GM11168 (cell line): ENCODE measurements around the gene CFDP1.

Experiments
- in situ Hi-C: fragments of 300-500 bp; cut with MboI; formaldehyde crosslinking; loops from one replicate; pipeline ENCODE4 v1.12.0; 2022; ENCODE audit warnings: low sequenced_read_pairs; ENCODE audit not compliant: unreplicated experiment

Gene CFDP1

DNA sequence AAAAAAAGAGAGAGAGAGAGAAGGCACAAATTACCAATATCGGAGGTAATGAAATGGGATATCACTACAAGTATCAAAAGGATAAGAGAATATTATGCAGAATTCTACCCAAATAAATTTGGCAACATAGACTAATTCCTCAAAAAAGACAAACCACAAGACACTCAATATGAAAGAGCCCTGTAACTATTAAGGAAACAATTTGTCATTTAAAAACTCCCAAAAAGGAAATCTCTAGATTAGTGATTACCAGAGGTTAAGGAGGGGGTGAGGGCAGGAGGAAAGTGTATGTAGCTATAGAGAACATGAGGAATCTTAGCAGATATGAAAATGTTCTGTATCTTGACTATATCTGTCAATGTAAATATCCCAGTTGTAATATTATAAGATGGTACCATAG, 54.0 kb downstream of the CFDP1 start:
- in situ Hi-C loops = no loop called here

DNA sequence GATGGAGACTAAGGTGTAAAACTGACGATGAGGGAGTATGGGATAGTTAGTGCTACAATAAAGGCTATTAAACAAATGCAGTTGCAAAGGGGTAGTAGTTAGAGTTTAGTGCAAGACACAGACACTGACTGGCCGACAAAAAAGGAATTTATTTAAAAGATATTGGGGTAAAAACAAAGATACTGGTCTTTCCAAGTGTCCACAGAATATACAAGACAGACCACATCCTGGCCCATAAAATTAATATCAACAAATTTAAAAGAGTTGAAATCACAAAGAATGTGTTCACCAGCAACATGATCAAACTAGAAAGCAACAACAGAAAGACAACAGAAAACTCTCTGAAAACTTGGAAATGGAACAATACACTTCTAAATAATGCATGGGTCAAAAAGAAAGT, 54.7 kb downstream of the CFDP1 start:
- in situ Hi-C loops = no loop called here

DNA sequence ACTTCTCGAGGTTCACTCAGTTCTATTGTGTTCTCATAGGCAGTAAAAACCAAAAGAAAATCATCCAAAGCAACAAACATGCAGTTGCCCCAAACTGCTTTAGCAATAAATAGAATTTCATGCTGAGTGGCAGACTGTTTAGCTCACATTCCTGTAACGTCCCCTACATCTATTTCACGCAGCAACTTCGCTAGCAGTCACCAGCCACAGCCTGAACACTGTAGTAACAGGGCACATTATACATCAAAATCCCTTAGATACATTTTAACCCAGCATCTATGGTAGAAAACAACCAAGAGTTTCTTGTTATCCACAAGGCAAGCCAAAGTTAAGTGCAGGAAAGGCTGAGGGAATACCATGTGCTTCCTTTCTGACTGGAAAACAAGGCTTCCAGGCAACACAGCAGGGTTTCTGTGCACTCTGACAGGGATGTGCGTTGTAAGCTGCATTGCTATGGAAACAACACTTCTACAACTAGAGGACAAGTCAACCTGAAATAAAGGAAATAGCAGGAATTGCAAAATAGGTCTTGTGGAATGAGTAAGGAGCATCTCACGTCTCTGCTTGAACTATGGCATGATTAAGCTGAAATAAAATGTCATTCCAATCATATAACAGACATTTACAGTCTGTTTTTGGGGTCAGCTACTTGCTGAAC, 55.4 kb downstream of the CFDP1 start:
- in situ Hi-C loops = no loop called here

DNA sequence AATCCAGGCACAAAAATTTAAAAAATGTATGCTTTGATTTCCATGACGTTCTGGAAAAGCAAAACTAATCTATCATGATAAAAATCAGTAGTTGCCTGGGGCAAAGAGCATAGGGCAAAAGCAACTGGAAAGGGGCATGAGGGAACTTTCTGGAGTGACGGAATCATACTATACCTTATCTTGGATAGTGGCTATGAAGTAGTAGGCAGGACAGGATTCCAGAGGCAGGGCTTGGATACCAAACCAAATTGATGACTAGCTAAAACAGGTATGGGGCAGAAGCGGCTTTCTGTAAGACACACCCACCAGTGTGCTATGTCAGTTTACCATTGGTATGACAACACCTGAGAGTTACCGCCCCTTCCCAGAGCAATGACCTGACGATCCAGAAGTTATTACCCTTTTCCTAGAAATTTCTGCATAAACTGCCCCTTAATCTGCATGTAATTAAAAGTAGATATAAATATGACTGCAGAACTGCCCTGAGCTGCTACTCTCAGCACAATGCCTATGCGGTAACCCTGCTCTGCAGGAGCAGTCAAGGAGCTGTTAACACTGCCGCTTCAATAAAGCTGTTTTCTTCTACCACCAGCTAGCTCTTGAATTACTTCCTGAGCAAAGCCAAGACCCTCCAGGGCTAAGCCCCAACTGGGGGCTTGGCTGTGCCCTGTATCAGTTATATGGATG, 56.7 kb downstream of the CFDP1 start:
- in situ Hi-C loops = no loop called here

DNA sequence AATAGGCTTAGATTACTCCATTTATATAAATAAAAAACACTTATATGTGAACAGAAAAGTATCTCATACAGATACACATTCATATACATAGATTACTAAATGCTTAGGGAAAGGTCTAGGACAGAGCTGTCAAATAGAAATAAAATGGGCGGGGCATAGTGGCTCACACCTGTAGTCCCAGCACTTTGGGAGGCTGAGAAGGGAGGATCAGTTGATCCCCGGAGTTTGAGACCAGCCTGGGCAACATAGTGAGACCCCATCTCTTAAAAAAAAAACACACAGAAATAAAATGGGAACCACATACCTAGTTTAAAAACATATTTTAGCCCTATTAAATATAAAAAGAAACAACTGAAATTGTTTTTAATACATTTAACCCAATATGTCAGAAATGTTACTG, 58.9 kb downstream of the CFDP1 start:
- in situ Hi-C loops = no loop called here

DNA sequence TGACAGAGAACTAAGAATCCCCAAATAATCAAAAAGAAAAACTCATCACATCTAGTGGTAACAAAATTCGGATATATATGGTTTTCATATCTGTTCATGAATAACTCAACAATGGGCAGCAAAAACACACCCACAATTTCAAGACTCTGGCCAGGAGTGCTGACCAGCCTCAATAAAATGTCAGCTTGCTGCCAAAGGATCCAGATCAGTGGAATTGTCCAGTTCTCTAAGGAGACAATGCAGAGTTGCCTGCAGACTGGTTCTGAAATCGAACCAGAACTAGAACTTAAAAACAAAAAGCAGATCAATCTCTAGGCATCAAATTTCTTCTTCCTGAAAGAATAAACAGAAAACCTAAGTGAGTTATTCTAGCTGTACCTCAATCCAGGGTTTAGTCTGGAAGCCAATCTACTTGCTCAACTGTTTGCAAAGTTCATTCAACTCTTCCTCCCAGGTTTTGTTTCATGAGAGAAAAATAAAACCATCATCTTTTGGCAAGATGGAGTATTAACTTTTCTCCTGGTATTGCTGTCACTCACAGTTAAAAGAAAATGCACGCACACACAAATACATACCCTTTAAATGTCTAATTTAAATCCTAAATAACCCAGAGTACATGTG, 61.0 kb downstream of the CFDP1 start:
- in situ Hi-C loops = no loop called here

DNA sequence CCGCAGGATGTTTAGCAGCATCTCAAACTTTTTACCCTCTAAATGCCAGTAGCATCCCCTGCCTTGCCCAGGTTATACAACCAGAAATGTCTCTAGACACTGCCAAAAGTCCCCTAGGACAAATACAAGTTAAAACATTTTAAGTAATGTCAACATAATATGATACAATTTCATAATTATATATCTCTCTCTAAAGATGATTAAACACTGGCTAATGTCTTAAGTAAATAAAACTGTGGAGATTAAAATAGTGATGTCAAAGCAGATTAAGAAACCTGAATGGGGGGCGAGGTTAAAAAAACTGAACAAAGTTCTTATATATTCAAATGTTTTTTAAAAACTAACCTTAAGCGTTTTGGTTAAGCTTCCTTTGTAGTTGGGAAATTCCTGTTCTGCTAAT, 62.1 kb downstream of the CFDP1 start:
- in situ Hi-C loops = no loop called here

DNA sequence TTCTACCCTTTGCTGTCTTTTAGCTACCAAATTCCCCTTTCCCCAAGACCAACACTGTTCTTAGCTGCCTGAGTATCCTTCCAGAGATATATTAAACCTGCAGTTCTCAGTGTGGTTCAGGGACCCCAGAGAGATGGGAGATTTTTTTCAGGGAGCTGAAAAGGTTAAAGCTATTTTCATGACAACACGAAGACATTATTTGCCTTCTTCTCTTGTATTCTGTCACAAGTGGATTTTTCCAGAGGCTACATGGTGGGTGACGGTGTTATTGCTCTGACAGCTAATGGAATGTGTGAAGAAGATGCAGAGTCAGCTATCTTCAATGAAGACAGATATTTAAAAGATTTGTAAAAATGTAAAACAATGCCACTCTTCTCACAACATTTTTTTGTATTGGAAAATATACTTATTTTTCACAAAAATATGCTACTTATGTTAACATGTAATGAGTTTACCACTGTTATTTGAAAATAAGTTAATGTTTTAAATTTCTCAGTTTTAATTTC, 69.0 kb downstream of the CFDP1 start:
- in situ Hi-C loops = no loop called here

DNA sequence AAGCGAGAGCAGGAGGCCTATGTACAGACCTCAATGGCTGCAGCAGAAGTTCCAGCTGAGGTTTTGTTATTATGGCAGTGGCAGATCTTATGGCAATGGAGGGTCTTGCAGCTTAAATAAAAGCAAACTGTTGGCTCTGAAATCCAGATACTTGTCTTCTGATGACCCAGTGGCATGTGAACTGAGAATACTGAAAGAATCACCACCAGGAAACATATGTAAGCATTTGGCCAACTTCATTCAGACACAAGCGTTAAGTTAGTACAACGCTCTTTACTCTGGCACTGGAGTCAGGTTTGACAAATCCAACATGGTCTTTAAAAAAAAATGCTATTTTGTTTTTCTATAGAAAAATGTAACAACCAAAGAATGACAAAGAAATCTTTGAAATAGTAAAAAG, 70.5 kb downstream of the CFDP1 start:
- in situ Hi-C loops = no loop called here

DNA sequence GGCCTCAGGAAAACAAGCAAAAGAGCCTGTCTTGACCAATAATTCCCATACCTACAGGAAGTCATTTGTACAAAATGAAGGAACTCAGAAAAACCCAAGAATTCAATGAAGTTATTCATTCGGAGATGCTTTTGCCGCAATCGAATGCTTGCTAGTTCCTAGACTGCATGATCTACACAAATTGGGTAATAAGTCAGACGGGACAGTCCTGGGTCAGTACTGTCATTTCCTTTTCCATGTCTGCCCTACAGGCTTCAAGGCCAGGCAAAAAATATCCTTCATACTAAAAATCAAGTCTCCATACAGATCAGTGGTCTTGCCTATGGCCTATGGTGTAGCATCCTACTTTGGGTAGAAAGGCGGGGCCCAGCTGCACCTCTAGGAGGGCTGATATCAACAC, 71.4 kb downstream of the CFDP1 start:
- in situ Hi-C loops = no loop called here

DNA sequence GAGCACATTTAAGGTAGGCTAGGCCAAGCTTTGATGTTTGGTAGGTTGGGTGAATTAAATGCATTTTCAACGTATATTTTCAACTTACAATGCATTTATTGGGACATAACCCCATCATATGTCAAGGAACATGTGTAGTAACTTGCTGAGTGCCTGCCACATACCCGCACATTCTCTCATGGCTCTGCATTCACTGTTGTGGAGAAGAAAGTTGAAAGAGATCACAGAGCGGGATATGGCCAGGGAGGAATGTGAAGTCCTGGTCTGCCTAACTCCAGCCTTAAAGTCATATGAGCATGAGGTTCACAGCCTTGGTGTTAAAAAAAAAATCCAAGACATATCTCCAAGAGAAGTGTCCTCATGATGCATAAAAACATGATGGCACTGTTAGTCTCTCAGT, 79.1 kb downstream of the CFDP1 start:
- in situ Hi-C loops = no loop called here

DNA sequence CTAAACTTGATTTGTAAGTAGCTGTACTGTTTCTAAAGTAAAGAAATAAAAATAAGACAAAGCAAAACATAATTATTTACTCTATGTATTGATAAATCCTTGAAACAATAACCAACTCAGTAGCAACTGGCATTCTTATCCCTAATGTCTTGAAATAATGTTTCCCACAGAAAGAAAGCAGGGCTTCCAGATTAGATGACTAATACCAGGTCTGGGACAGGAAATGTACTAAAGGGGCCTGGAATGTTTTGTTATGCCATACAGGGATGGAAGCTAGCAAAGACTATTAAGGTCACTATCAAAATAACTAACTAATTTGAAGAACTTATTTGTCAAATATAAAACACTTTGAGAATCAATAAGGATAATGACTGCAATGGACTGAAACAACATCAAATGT, 82.1 kb downstream of the CFDP1 start:
- in situ Hi-C loops = no loop called here

DNA sequence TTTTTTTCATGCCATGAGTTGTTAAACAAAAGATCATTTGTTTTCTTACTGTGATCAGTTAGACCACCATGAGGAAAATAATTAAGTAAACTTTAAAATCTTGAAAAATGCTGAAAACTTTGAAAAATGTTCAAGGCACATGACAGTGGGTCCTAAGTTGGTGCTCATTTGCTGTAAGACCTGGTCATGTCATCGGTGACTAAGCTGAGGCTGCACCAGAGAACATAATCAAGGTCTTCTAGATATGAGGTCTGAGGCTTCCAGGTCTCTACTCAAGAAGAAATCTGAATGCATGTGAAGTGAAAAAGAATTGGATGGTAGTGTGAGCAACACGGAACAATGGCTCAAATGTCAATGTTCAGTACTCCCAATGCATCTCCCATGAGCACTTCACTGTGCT, 87.6 kb downstream of the CFDP1 start:
- in situ Hi-C loops = no loop called here

DNA sequence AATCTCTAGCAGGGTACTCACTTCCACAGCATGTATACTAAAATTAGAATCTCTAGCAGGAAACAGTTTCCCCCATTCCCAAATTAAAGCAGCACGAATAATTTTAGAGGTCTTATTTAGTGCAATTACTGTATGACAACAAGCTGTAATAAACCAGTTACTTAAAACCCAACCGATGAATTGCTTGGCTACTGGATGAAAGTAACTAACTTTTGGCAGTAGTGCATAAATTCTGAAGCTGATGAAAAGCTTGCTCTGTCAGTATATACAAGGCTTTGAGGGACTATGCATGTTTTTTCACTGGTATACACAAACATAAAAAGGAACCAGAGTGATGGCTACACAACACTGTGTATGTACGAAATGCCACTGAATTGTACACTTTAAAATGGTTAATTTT, 89.4 kb downstream of the CFDP1 start:
- in situ Hi-C loops = no loop called here

DNA sequence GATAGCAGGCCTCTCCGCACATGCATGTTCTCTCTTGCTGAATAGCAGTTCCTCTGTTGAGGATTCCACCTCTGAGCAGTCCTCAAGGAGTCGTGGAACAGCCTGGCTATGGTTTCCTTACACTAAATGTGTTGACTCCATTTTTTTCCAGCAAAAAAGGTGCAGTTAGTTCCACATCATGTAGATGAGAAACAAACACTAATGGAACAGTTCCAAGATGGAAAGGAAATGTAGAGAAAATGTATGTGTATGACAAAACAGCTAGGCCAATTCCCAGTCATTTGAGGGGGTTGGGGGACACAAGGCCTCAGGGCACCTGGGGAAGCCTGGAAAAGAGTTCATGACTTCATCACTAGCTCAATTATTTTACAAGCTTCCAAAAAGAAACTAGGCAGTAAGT, 90.0 kb downstream of the CFDP1 start:
- in situ Hi-C loops = no loop called here

DNA sequence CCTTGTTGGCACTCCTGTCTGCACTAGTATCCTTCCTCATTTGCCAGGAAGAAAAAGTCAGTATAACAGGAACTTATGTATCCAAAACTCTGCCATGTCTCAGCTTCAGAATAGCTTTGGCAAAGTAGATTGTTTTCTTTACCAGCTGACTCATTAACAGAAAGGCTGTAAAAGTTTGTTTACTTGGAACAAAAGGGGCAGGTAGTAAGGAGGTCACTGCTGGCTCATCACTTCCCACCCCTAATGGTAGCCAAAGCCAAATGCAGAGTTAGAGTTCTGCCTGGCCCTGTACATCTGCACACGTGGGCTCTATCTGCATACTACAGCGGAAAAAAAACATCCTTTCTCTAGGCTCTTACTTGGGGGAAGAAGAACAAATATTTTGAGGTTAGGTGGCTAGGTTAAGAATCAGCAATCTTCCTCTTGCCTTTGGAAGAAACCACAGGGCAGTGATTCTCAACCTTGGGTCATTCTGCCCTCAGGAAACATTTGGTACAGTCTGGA, 90.9 kb downstream of the CFDP1 start:
- in situ Hi-C loops = no loop called here

DNA sequence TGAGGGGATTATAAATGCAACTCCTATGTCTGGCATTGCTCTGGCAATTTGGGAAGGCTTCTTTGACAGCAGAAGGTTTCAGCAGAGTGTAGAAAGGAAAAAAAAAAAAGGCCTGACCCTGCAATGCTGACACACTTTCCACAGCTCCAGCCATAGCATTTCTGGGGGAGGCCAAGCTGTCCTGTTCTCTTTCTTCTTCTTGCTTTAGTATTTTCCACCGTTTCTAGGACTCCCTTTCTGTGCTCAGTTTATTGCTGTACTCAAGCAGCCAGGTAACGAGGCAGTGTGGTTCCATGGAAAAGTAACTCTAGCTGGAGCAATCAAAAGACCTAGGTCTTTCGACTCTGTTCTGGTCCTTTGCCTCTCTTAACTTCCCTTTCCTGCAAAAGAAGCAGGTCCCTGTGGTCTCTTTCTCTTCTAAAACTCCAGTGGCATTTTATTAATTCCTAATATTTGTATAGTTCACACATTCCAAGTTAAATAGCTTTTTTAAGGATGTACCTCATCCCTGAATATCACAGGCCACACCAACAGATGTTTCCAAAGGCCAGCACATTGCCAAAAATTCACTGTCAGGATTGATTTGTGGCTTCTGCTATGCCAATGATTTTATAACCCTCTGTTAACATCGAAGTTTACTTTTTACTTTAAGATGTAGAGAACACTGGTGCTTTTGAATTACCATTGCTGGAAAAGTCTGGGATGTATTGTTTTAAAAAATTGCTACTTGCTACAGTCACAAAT, 91.6 kb downstream of the CFDP1 start:
- in situ Hi-C loops = no loop called here

DNA sequence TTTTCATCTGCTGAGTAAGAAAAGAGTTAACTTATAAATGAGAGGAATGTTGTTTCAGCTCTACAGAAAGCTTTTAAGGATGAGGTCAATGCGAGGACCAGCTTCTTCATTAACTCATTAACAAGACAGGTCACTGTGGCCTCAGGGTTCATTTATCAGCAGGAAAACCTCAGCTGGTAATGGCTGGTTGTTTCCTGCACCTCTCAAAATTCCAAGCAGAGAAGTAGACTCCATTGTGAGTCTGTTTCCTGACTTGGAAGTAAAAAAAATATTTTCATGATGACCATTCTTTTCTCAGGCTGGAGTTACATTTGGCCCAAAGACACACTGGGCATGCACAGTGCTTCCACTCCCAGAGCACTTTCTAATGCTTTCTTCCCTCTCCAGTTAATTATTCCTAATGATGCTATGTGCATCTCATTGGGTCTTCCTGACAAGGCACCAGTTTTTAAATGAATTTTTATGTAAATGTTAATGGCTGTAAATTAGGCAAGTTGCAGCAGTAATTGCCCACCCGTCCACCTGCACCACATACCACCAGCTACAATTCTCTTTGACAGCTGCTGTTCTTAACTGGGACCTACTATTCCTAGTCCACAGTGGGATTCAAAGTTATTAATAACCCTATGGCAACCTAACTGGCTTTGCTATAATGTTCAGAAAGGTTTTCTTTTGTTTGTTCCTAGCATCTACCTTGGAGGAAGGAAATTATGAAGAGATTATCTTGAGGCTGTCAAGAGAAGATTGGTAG, 92.4 kb downstream of the CFDP1 start:
- in situ Hi-C loops = no loop called here

DNA sequence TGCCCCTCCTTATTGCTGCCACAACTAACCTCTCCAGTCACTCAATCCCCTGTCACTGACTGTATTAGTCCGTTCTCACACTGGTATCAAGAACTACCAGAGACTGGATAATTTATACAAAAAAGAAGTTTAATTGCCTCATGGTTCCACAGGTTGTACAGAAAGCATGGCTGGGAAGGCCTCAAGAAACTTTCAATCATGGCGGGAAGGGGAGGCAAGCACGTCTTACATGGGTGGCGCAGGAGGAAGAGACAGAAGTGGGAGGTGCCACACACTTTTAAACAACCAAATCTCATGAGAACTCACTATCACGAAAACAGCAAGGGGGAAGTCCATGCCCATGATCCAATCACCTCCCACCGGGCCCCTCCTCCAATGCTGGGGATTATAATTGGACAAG, 95.9 kb downstream of the CFDP1 start:
- in situ Hi-C loops = no loop called here

DNA sequence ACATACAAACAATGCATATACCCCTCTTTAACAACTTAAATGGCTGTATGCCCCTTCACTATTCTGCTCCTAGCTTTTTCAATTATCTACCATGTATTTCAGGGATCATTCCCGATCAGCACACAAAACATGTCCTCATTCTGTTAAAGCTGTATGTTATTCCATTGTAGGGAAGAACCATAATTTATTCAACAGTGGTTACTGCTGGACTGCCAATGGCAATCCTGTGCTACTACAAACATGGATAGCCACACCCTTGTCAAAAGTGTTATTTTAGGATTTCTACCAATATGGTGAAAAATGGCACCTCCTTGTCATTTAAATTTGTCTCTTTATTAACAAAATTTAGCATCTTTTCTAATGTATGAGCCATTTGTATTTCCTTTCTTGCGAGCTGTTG, 96.8 kb downstream of the CFDP1 start:
- in situ Hi-C loops = no loop called here
